ENCODE measurements around the gene FER.

Gene FER

GRCh38 chr5:109225716-109226625 lies 478.3 kb downstream of the FER start:
- Histone ChIP-seq H3K36me3 (ENCODE audit: insufficient read depth, low read length) (no peaks in the 10 kb centered on the region), H3K4me1 (ENCODE audit: insufficient read depth, low read length) (no peaks in the 10 kb centered on the region), H3K9me3 (ENCODE audit: low read length) (no peaks in the 10 kb centered on the region), H3K27ac (ENCODE audit: low read depth, low read length) (no peak overlapping the region), H3K9ac (ENCODE audit: low read length) (no peak overlapping the region), H3K27me3 (ENCODE audit: control insufficient read depth in 1 of 2, insufficient read depth in 2 of 2, low read length in 2 of 2) (no peaks in the 10 kb centered on the region), H3K4me3 (ENCODE audit: low read depth in 1 of 2, low read length in 2 of 2) (no peak overlapping the region)

- Histone ChIP-seq H3K4me1 (ENCODE audit: insufficient read depth, low read length) (no peaks in the 10 kb centered on the region), H3K36me3 (ENCODE audit: insufficient read depth, low read length) (no peaks in the 10 kb centered on the region)
These were observed 482.7 kb downstream of the FER start for GRCh38 chr5:109230369-109230768.

GRCh38 chr5:109231331-109231730 lies 483.6 kb downstream of the FER start:
- H3K27ac ChIP-seq (ENCODE audit: low read depth, low read length): no peak overlapping the region

More at GRCh38 chr5:109230369-109230768, 482.7 kb downstream of the FER start:
- no peaks in the 10 kb centered on the region for H3K27me3 ChIP-seq (ENCODE audit: control insufficient read depth in 1 of 2, insufficient read depth in 2 of 2, low read length in 2 of 2)
- H3K9me3 ChIP-seq (ENCODE audit: low read length): no peaks in the 10 kb centered on the region
- H3K4me3 ChIP-seq (ENCODE audit: low read depth in 1 of 2, low read length in 2 of 2): no peak overlapping the region
- no peak overlapping the region for H3K9ac ChIP-seq (ENCODE audit: low read length)
- H3K27ac ChIP-seq (ENCODE audit: low read depth, low read length): no peak overlapping the region

GRCh38 chr5:109234381-109234780 lies 486.7 kb downstream of the FER start:
- Histone ChIP-seq H3K9me3 (ENCODE audit: low read length) (peaks cover 6% of the 10 kb centered on the region), H3K4me3 (ENCODE audit: low read depth in 1 of 2, low read length in 2 of 2) (no peak overlapping the region), H3K4me1 (ENCODE audit: insufficient read depth, low read length) (no peaks in the 10 kb centered on the region), H3K36me3 (ENCODE audit: insufficient read depth, low read length) (no peaks in the 10 kb centered on the region), H3K9ac (ENCODE audit: low read length) (no peak overlapping the region), H3K27me3 (ENCODE audit: control insufficient read depth in 1 of 2, insufficient read depth in 2 of 2, low read length in 2 of 2) (no peaks in the 10 kb centered on the region), H3K27ac (ENCODE audit: low read depth, low read length) (no peak overlapping the region)

More at GRCh38 chr5:109231331-109231730, 483.6 kb downstream of the FER start:
- no peak overlapping the region for H3K9ac ChIP-seq (ENCODE audit: low read length)
- no peaks in the 10 kb centered on the region for H3K27me3 ChIP-seq (ENCODE audit: control insufficient read depth in 1 of 2, insufficient read depth in 2 of 2, low read length in 2 of 2)
- no peaks in the 10 kb centered on the region for H3K4me1 ChIP-seq (ENCODE audit: insufficient read depth, low read length)
- no peaks in the 10 kb centered on the region for H3K36me3 ChIP-seq (ENCODE audit: insufficient read depth, low read length)
- no peak overlapping the region for H3K4me3 ChIP-seq (ENCODE audit: low read depth in 1 of 2, low read length in 2 of 2)
- peaks cover 2% of the 10 kb centered on the region for H3K9me3 ChIP-seq (ENCODE audit: low read length)

GRCh38 chr5:109239456-109239855 lies 491.8 kb downstream of the FER start:
- no peak overlapping the region for H3K27ac ChIP-seq (ENCODE audit: low read depth, low read length)
- no peaks in the 10 kb centered on the region for H3K36me3 ChIP-seq (ENCODE audit: insufficient read depth, low read length)
- no peaks in the 10 kb centered on the region for H3K4me1 ChIP-seq (ENCODE audit: insufficient read depth, low read length)
- H3K9ac ChIP-seq (ENCODE audit: low read length): no peak overlapping the region
- no peak overlapping the region for H3K4me3 ChIP-seq (ENCODE audit: low read depth in 1 of 2, low read length in 2 of 2)
- no peaks in the 10 kb centered on the region for H3K27me3 ChIP-seq (ENCODE audit: control insufficient read depth in 1 of 2, insufficient read depth in 2 of 2, low read length in 2 of 2)
- H3K9me3 ChIP-seq (ENCODE audit: low read length): peaks cover 6% of the 10 kb centered on the region

- H3K27ac ChIP-seq (ENCODE audit: low read depth, low read length): no peak overlapping the region
- no peak overlapping the region for H3K9ac ChIP-seq (ENCODE audit: low read length)
- no peak overlapping the region for H3K4me3 ChIP-seq (ENCODE audit: low read depth in 1 of 2, low read length in 2 of 2)
- H3K36me3 ChIP-seq (ENCODE audit: insufficient read depth, low read length): no peaks in the 10 kb centered on the region
- H3K4me1 ChIP-seq (ENCODE audit: insufficient read depth, low read length): no peaks in the 10 kb centered on the region
- H3K27me3 ChIP-seq (ENCODE audit: control insufficient read depth in 1 of 2, insufficient read depth in 2 of 2, low read length in 2 of 2): no peaks in the 10 kb centered on the region
- H3K9me3 ChIP-seq (ENCODE audit: low read length): no peaks in the 10 kb centered on the region
These were observed 494.8 kb downstream of the FER start for GRCh38 chr5:109242518-109242917.

GRCh38 chr5:109246395-109246794 lies 498.7 kb downstream of the FER start:
- Histone ChIP-seq H3K27me3 (ENCODE audit: control insufficient read depth in 1 of 2, insufficient read depth in 2 of 2, low read length in 2 of 2) (no peaks in the 10 kb centered on the region), H3K4me3 (ENCODE audit: low read depth in 1 of 2, low read length in 2 of 2) (no peak overlapping the region), H3K27ac (ENCODE audit: low read depth, low read length) (no peak overlapping the region), H3K9me3 (ENCODE audit: low read length) (no peaks in the 10 kb centered on the region), H3K36me3 (ENCODE audit: insufficient read depth, low read length) (no peaks in the 10 kb centered on the region), H3K4me1 (ENCODE audit: insufficient read depth, low read length) (no peaks in the 10 kb centered on the region), H3K9ac (ENCODE audit: low read length) (no peak overlapping the region)

All from muscle layer of colon (tissue), 2 donors.